Airway epithelial cell (primary cell): ENCODE data around the gene DTWD1. TPM values are rescaled to one million over a fixed set of nuclear protein-coding genes. Genes with fewer than 3 reads are reported as not detected.

Experiments used
- total RNA-seq: library from RNA; depleted of rRNA; stranded (reverse); fragments of >200 nt; gene quantifications from 2 replicates; pipeline ENCODE4 v1.2.3, GENCODE V29; 2015

The DTWD1 gene
- 10.2 and 15.8 TPM in 2 replicates for total RNA-seq

DNA sequence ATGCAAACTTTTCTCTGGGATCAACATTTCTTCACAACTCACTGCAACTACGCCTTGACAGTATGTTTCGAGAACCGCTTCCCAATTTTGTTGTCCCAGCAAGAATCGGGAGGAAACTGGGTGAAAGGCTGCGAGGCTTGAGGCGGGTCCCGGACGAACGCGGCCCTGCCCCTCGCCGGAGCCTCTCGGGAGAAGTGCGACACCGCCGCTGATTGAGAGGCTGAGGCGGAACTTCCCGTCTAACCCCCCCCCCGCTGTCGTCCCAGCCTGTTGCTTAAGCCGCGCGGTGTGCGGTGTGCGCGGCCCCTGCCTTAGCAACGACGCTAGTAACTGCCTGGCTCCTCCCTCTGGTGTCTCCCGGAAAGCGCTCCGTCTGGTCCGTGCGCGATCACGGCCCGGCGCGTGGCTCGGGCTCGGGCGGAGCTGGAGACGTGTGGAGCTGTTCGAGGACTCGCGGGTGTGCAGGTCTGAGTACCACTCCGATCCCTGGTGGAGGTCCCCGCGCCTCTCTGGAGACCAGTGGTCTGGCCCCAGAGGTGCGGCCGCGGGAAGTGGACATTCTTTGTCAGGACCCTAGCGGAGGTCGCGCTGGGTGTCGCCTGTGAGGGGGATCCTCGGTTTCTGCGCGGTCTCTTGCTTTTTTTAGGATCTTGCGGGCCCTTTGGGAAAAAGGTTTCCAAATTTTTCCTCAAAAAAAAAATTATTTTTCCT, at the start of gene DTWD1, which contains the start of gene FAM227B:
TSS of gene DTWD1 (plus strand) at position 391 of the 711 bp plus-strand sequence. CDS start 4,120 bp downstream, outside the sequence.
TSS of gene FAM227B (minus strand) at position 161 of the 711 bp plus-strand sequence. CDS start 5,647 bp downstream, outside the sequence.

Other genes starting within 250 kb of the DTWD1 start
- 0.14 TPM in 2 replicates for gene FGF7, start 197.8 kb upstream of the DTWD1 start, total RNA-seq
- 1.6 and 2.8 TPM in 2 replicates for gene FAM227B, start 230 bp upstream of the DTWD1 start, total RNA-seq